HepG2 (cell line): Measurements from ENCODE around the gene CRAT. TPM values are rescaled to one million over a fixed set of nuclear protein-coding genes. Genes with fewer than 3 reads are reported as not detected.

ENCODE experiments used
- CBX1 ChIP-seq: IDR thresholded peaks from one replicate; pipeline ENCODE4 v1.6.1; 2016; ENCODE audit warnings: antibody characterized with exemption, low read depth
- CEBPB ChIP-seq: IDR thresholded peaks from 2 replicates; pipeline ENCODE4 v1.6.1; 2011; ENCODE audit warnings: low read depth, low read length, improper control_type of control experiment, borderline replicate concordance
- HMG20B ChIP-seq: conservative IDR thresholded peaks from 2 replicates; pipeline ENCODE4 v1.6.1; 2016; ENCODE audit warnings: missing genetic modification reagents, missing compliant biosample characterization
- NR2F1 ChIP-seq, 2 experiments: fragments of 450-650 bp in 1 of 2; formaldehyde crosslinking in 1 of 2; IDR thresholded peaks; 2 replicates each; pipeline versions ENCODE4 v1.5.0 to v1.6.1; 2016 to 2020; ENCODE audit warnings: mild to moderate bottlenecking in 1 of 2, missing compliant biosample characterization in 1 of 2, missing genetic modification reagents in 1 of 2, moderate library complexity in 1 of 2
- POGZ ChIP-seq: sonication (generic); formaldehyde crosslinking; IDR thresholded peaks from 2 replicates; pipeline ENCODE4 v1.4.0; 2020; ENCODE audit warnings: mild to moderate bottlenecking, missing genetic modification reagents
- RARA ChIP-seq: IDR thresholded peaks from 2 replicates; pipeline ENCODE4 v1.6.1; 2016; ENCODE audit warnings: missing genetic modification reagents, missing compliant biosample characterization
- RBAK ChIP-seq: sonication (generic); formaldehyde crosslinking; IDR thresholded peaks from 2 replicates; pipeline ENCODE4 v1.5.1; 2020; ENCODE audit warnings: mild to moderate bottlenecking, missing genetic modification reagents
- SAP130 ChIP-seq: IDR thresholded peaks from 2 replicates; pipeline ENCODE4 v1.6.1; 2016; ENCODE audit warnings: low read depth
- SRSF1 ChIP-seq: fragments of 200-400 bp; formaldehyde crosslinking; optimal IDR thresholded peaks from 2 replicates; pipeline ENCODE3; 2017; ENCODE audit warnings: mild to moderate bottlenecking, low read depth, low read length, moderate library complexity
- XBP1 ChIP-seq: sonication (generic); formaldehyde crosslinking; IDR thresholded peaks from 2 replicates; pipeline ENCODE4 v1.5.0; 2020; ENCODE audit warnings: missing genetic modification reagents
- ZHX1 ChIP-seq: sonication (generic); formaldehyde crosslinking; IDR thresholded peaks from 2 replicates; pipeline ENCODE4 v1.8.1; 2022; ENCODE audit warnings: low read depth, mild to moderate bottlenecking, missing genetic modification reagents
- ZNF276 ChIP-seq: sonication (generic); formaldehyde crosslinking; IDR thresholded peaks from 2 replicates; pipeline ENCODE4 v1.4.0; 2020; ENCODE audit warnings: mild to moderate bottlenecking, low read depth, missing genetic modification reagents
- ZNF446 ChIP-seq: sonication (generic); formaldehyde crosslinking; IDR thresholded peaks from 2 replicates; pipeline ENCODE4 v1.5.0; 2020; ENCODE audit warnings: mild to moderate bottlenecking, missing genetic modification reagents
- ZSCAN21 ChIP-seq: sonication (generic); formaldehyde crosslinking; IDR thresholded peaks from 2 replicates; pipeline ENCODE4 v1.8.0; 2022; ENCODE audit warnings: mild to moderate bottlenecking, missing genetic modification reagents, moderate library complexity, borderline replicate concordance
- polyA plus RNA-seq, 8 experiments: library from polyadenylated mRNA; depleted of rRNA in 3 of 8; stranded (reverse) in 7 of 8; unstranded in 1 of 8; fragments of >200 nt; fragmentation: Illumina TruSeq in 4 of 8; extraction: Trizol in 4 of 8; gene quantifications; 2 replicates each; pipeline versions ENCODE4 v1.2.1 to v1.2.3, GENCODE V29; 2011 to 2016; ENCODE audit warnings: low read depth in 4 of 8, missing spikeins in 1 of 8, mixed read lengths in 1 of 8; ENCODE audit not compliant: insufficient read depth in 1 of 8
- total RNA-seq, 5 experiments: library from RNA; depleted of rRNA; stranded (reverse); fragments of >200 nt; fragmentation: Illumina TruSeq; extraction: Trizol; gene quantifications; 2 replicates each; pipeline ENCODE4 v1.2.3, GENCODE V29; 2016; ENCODE audit warnings: low read depth in 1 of 5
- TF ChIP-seq, protein P1 (sequence below): sonication (generic); formaldehyde crosslinking; IDR thresholded peaks from 2 replicates; pipeline ENCODE4 v1.9.0; 2021; ENCODE audit warnings: missing genetic modification reagents, borderline replicate concordance
- TF ChIP-seq, protein P2 (sequence below): sonication (generic); formaldehyde crosslinking; conservative IDR thresholded peaks from 2 replicates; pipeline ENCODE4 v1.4.0; 2020; ENCODE audit warnings: missing genetic modification reagents
- TF ChIP-seq, protein P3 (sequence below): sonication (generic); formaldehyde crosslinking; IDR thresholded peaks from 2 replicates; pipeline ENCODE4 v1.9.0; 2021; ENCODE audit warnings: missing genetic modification reagents, mild to moderate bottlenecking, borderline replicate concordance
- TF ChIP-seq, protein P4 (sequence below): sonication (generic); formaldehyde crosslinking; IDR thresholded peaks from 2 replicates; pipeline ENCODE4 v1.8.0; 2022; ENCODE audit warnings: missing genetic modification reagents, low read depth, mild to moderate bottlenecking, borderline replicate concordance

Gene CRAT
- total and polyA plus RNA-seq, 2 of the 13 experiments (the other 11 are each of a cell fraction or from before 2014, with no cell fraction given), result 26.1 to 26.6 TPM

DNA sequence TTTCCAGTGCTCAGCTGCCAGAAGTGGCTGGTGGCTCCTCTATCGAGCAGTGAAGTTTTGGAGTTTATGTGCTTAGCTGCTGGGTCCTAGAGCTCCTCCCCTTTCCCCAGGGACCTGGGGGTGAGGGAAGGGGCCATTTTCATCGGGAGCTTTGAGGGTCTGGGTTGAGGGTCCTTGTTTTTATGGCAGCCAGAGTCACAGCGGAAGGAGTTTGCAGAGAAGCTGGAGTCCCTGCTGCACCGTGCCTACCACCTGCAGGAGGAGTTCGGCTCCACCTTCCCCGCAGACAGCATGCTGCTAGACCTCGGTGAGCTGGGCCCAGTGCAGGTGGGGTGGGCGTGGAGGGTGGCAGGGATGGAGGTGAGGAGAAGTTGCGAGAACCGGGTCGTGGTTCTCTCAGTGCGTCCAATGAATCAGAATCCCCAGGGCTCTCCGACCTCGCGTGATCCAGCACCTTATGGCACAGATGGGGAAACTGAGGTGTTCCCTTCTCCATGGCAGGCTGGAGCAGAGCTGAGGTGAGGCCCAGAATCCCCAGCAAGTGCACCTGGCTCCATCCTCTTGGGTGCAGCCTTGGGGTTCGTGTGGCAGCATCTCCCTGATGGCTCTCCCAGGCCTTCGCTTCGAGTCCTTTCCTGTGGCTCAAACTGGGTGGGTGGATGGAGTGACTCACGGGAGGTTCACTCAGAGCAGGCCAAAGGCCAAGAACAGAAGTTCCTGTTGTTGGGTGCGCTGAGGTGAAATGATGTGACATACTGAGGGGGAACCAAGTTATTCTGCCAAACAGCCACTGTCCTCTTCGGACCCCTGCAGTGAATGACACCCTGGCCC is 51.4 kb downstream of the CRAT start (continued):
- peak; percentile 74 for TF ChIP-seq SRSF1
- no peak for TF ChIP-seq POGZ (CRISPR knock-in tag)
- no peak for TF ChIP-seq ZNF276 (CRISPR knock-in tag)
- peak; percentile 23; the same call in 1 of the 2 replicates for TF ChIP-seq RARA (CRISPR knock-in tag)
- no peak for TF ChIP-seq HMG20B (CRISPR knock-in tag)
- TF ChIP-seq ZSCAN21, result peak; percentile 39; the same call in 1 of the 2 replicates
- no peak for TF ChIP-seq XBP1 (CRISPR knock-in tag)
- TF ChIP-seq, protein P1, sequence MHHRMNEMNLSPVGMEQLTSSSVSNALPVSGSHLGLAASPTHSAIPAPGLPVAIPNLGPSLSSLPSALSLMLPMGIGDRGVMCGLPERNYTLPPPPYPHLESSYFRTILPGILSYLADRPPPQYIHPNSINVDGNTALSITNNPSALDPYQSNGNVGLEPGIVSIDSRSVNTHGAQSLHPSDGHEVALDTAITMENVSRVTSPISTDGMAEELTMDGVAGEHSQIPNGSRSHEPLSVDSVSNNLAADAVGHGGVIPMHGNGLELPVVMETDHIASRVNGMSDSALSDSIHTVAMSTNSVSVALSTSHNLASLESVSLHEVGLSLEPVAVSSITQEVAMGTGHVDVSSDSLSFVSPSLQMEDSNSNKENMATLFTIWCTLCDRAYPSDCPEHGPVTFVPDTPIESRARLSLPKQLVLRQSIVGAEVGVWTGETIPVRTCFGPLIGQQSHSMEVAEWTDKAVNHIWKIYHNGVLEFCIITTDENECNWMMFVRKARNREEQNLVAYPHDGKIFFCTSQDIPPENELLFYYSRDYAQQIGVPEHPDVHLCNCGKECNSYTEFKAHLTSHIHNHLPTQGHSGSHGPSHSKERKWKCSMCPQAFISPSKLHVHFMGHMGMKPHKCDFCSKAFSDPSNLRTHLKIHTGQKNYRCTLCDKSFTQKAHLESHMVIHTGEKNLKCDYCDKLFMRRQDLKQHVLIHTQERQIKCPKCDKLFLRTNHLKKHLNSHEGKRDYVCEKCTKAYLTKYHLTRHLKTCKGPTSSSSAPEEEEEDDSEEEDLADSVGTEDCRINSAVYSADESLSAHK (CRISPR knock-in tag), result no peak
- TF ChIP-seq RBAK (CRISPR knock-in tag), result no peak
- peak in 1 of 2 experiments; percentile 61; a peak in 1 of 4 replicates for TF ChIP-seq NR2F1 (CRISPR knock-in tag; IDR thresholded peaks at IDR 0.05)
- TF ChIP-seq SAP130, result 0 out of 2 replicates have a peak, but pooled peaks have one; percentile 11
- TF ChIP-seq CEBPB, result no peak
- TF ChIP-seq ZNF446 (CRISPR knock-in tag), result no peak
- no peak for TF ChIP-seq ZHX1 (CRISPR knock-in tag)
- TF ChIP-seq, protein P2, sequence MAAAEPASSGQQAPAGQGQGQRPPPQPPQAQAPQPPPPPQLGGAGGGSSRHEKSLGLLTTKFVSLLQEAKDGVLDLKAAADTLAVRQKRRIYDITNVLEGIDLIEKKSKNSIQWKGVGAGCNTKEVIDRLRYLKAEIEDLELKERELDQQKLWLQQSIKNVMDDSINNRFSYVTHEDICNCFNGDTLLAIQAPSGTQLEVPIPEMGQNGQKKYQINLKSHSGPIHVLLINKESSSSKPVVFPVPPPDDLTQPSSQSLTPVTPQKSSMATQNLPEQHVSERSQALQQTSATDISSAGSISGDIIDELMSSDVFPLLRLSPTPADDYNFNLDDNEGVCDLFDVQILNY (CRISPR knock-in tag), result no peak
- TF ChIP-seq, protein P3, sequence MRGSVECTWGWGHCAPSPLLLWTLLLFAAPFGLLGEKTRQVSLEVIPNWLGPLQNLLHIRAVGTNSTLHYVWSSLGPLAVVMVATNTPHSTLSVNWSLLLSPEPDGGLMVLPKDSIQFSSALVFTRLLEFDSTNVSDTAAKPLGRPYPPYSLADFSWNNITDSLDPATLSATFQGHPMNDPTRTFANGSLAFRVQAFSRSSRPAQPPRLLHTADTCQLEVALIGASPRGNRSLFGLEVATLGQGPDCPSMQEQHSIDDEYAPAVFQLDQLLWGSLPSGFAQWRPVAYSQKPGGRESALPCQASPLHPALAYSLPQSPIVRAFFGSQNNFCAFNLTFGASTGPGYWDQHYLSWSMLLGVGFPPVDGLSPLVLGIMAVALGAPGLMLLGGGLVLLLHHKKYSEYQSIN, result no peak
- no peak for TF ChIP-seq CBX1
- TF ChIP-seq, protein P4, sequence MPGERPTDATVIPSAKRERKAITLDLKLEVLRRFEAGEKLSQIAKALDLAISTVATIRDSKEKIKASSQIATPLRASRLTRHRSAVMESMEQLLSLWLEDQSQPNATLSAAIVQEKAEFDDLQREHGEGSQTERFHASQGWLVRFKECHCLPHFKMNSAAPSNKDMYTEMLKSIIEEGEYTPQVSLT (CRISPR knock-in tag), result no peak
